Measurements from ENCODE around the gene PPM1D. TPM values are rescaled to one million over a fixed set of nuclear protein-coding genes. Genes with fewer than 3 reads are reported as not detected.

PPM1D gene
- total and polyA plus RNA-seq, 2 of the 13 experiments (the other 11 are each of a cell fraction or from before 2014, with no cell fraction given) = 8.0 to 26.2 TPM

DNA sequence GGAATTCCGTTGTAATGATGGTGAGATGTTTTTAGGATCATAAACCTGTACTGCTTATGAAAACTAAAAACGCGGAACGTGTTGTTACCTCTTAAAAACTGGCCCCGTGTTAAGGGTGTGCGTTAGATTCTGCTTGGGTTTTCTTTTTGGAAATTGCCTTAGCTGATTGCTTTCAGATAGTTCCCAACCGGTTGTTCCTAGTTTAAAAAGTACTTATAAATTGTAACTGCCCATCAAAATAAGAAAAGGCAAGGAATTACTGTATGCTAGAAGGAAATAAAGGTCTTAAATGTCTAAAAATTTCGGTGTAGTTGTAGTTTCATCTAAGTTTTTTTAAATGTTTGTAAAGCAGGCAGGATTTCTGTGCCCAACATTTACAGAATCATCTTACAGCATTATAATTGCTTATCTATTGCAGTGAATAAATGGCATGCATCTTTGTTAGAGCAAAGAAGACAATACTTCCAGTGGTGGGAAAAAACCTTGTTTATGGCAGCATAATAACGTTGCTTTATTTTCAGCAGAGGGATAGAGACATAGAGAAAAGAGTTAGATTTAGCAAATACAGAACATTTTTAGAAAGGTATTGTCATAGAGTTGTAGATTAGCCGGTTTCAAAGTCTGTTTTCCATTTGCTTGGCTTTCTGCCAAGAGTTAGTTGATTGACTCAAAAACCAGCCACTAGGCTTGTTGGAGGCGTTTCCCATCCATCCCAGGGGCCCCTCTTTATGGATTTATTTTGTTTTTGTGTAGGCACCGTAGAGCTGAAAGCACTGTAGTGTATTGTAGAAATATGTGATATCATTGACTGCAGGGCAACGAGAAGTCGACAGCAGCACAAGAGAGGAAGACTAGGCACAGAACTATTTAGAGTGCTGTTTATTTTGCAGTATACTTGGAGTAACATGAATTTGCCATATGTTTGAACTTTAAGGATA lies 1.7 kb downstream of the PPM1D start (continued):
- TF ChIP-seq, protein P1, sequence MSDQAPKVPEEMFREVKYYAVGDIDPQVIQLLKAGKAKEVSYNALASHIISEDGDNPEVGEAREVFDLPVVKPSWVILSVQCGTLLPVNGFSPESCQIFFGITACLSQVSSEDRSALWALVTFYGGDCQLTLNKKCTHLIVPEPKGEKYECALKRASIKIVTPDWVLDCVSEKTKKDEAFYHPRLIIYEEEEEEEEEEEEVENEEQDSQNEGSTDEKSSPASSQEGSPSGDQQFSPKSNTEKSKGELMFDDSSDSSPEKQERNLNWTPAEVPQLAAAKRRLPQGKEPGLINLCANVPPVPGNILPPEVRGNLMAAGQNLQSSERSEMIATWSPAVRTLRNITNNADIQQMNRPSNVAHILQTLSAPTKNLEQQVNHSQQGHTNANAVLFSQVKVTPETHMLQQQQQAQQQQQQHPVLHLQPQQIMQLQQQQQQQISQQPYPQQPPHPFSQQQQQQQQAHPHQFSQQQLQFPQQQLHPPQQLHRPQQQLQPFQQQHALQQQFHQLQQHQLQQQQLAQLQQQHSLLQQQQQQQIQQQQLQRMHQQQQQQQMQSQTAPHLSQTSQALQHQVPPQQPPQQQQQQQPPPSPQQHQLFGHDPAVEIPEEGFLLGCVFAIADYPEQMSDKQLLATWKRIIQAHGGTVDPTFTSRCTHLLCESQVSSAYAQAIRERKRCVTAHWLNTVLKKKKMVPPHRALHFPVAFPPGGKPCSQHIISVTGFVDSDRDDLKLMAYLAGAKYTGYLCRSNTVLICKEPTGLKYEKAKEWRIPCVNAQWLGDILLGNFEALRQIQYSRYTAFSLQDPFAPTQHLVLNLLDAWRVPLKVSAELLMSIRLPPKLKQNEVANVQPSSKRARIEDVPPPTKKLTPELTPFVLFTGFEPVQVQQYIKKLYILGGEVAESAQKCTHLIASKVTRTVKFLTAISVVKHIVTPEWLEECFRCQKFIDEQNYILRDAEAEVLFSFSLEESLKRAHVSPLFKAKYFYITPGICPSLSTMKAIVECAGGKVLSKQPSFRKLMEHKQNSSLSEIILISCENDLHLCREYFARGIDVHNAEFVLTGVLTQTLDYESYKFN (CRISPR knock-in tag; conservative IDR thresholded peaks at IDR 0.05) = peak; percentile 53
- TF ChIP-seq KMT2A (CRISPR knock-in tag; IDR thresholded peaks at IDR 0.05) (peak; percentile 56; the same call in 1 of the 2 replicates), HNRNPLL (IDR thresholded peaks at IDR 0.05; ENCODE audit: low read depth, low read length, poor library complexity, severe bottlenecking) (no peak), IKZF1 (IDR thresholded peaks at IDR 0.05) (no peak), FOXK2 (IDR thresholded peaks at IDR 0.05) (no peak), CBX1 (IDR thresholded peaks at IDR 0.05; ENCODE audit: low read depth) (no peak), TEAD2 (CRISPR knock-in tag; IDR thresholded peaks at IDR 0.05) (no peak), MATR3 (CRISPR knock-in tag; IDR thresholded peaks at IDR 0.05) (no peak), TARDBP (CRISPR knock-in tag; IDR thresholded peaks at IDR 0.05) (peak; percentile 29; the same call in 1 of the 2 replicates), ETV5 (CRISPR knock-in tag; IDR thresholded peaks at IDR 0.05; ENCODE audit: borderline replicate concordance) (no peak; the same call in 1 of the 2 replicates), ZNF816 (CRISPR knock-in tag; IDR thresholded peaks at IDR 0.05; ENCODE audit: borderline replicate concordance) (peak; percentile 87)
- TF ChIP-seq, protein P2, sequence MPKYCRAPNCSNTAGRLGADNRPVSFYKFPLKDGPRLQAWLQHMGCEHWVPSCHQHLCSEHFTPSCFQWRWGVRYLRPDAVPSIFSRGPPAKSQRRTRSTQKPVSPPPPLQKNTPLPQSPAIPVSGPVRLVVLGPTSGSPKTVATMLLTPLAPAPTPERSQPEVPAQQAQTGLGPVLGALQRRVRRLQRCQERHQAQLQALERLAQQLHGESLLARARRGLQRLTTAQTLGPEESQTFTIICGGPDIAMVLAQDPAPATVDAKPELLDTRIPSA (CRISPR knock-in tag; IDR thresholded peaks at IDR 0.05; ENCODE audit: borderline replicate concordance) = no peak
- TF ChIP-seq, protein P3, sequence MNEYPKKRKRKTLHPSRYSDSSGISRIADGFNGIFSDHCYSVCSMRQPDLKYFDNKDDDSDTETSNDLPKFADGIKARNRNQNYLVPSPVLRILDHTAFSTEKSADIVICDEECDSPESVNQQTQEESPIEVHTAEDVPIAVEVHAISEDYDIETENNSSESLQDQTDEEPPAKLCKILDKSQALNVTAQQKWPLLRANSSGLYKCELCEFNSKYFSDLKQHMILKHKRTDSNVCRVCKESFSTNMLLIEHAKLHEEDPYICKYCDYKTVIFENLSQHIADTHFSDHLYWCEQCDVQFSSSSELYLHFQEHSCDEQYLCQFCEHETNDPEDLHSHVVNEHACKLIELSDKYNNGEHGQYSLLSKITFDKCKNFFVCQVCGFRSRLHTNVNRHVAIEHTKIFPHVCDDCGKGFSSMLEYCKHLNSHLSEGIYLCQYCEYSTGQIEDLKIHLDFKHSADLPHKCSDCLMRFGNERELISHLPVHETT (CRISPR knock-in tag; conservative IDR thresholded peaks at IDR 0.05) = no peak
- TF ChIP-seq, protein P4, sequence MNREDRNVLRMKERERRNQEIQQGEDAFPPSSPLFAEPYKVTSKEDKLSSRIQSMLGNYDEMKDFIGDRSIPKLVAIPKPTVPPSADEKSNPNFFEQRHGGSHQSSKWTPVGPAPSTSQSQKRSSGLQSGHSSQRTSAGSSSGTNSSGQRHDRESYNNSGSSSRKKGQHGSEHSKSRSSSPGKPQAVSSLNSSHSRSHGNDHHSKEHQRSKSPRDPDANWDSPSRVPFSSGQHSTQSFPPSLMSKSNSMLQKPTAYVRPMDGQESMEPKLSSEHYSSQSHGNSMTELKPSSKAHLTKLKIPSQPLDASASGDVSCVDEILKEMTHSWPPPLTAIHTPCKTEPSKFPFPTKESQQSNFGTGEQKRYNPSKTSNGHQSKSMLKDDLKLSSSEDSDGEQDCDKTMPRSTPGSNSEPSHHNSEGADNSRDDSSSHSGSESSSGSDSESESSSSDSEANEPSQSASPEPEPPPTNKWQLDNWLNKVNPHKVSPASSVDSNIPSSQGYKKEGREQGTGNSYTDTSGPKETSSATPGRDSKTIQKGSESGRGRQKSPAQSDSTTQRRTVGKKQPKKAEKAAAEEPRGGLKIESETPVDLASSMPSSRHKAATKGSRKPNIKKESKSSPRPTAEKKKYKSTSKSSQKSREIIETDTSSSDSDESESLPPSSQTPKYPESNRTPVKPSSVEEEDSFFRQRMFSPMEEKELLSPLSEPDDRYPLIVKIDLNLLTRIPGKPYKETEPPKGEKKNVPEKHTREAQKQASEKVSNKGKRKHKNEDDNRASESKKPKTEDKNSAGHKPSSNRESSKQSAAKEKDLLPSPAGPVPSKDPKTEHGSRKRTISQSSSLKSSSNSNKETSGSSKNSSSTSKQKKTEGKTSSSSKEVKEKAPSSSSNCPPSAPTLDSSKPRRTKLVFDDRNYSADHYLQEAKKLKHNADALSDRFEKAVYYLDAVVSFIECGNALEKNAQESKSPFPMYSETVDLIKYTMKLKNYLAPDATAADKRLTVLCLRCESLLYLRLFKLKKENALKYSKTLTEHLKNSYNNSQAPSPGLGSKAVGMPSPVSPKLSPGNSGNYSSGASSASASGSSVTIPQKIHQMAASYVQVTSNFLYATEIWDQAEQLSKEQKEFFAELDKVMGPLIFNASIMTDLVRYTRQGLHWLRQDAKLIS (CRISPR knock-in tag; IDR thresholded peaks at IDR 0.05) = 0 out of 2 replicates have a peak, but pooled peaks have one; percentile 63
- TF ChIP-seq, protein P5, sequence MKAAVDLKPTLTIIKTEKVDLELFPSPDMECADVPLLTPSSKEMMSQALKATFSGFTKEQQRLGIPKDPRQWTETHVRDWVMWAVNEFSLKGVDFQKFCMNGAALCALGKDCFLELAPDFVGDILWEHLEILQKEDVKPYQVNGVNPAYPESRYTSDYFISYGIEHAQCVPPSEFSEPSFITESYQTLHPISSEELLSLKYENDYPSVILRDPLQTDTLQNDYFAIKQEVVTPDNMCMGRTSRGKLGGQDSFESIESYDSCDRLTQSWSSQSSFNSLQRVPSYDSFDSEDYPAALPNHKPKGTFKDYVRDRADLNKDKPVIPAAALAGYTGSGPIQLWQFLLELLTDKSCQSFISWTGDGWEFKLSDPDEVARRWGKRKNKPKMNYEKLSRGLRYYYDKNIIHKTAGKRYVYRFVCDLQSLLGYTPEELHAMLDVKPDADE (CRISPR knock-in tag; IDR thresholded peaks at IDR 0.05) = no peak
- TF ChIP-seq, protein P6, sequence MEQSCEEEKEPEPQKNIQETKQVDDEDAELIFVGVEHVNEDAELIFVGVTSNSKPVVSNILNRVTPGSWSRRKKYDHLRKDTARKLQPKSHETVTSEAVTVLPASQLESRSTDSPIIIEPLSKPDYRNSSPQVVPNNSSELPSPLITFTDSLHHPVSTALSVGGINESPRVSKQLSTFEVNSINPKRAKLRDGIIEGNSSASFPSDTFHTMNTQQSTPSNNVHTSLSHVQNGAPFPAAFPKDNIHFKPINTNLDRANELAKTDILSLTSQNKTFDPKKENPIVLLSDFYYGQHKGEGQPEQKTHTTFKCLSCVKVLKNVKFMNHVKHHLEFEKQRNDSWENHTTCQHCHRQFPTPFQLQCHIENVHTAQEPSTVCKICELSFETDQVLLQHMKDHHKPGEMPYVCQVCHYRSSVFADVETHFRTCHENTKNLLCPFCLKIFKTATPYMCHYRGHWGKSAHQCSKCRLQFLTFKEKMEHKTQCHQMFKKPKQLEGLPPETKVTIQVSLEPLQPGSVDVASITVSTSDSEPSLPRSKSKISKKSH (CRISPR knock-in tag; IDR thresholded peaks at IDR 0.05; ENCODE audit: borderline replicate concordance) = no peak

Data from HepG2 (cell line).